Measurements from ENCODE around the gene YJEFN3.
A peak's percentile ranks its signal among the peaks of the same experiment; 100 is the strongest.

The YJEFN3 gene

DNA sequence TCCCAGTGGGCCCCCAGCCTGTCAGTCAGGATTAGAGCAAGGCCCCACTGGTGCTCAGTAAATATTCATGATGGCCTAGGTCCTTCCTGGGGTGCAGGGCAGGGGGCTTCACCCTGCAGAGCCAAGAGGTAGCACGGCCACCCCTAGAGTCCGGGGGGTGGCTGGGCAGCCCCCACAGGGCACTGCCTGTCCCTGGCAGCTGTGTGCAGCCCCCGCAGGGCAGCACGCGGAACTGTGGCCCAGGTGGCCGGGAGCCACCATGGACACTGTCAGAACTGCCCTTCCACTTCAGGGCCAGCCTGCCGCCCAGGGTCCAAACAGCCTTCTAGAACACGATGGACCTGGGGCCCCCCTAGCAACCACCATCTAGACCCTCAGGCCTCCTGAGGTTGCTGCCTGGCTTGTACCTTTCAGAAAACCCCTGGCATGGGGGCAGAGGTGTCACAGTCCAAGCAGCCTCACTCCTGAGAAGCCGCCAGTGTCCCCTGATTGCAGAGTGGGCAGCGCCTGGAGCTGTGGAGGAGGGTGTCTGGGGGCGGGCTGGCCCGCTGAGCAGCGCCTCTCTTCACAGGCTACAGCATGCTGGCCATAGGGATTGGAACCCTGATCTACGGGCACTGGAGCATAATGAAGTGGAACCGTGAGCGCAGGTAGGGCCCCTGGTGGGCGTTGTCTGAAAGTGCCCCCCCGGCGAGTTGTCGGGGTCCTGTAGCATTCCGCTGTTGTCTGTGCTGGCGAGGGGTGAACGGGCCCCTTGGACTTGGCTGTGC, 2.9 kb upstream of the YJEFN3 start:
- no peak for DNase-seq

DNA sequence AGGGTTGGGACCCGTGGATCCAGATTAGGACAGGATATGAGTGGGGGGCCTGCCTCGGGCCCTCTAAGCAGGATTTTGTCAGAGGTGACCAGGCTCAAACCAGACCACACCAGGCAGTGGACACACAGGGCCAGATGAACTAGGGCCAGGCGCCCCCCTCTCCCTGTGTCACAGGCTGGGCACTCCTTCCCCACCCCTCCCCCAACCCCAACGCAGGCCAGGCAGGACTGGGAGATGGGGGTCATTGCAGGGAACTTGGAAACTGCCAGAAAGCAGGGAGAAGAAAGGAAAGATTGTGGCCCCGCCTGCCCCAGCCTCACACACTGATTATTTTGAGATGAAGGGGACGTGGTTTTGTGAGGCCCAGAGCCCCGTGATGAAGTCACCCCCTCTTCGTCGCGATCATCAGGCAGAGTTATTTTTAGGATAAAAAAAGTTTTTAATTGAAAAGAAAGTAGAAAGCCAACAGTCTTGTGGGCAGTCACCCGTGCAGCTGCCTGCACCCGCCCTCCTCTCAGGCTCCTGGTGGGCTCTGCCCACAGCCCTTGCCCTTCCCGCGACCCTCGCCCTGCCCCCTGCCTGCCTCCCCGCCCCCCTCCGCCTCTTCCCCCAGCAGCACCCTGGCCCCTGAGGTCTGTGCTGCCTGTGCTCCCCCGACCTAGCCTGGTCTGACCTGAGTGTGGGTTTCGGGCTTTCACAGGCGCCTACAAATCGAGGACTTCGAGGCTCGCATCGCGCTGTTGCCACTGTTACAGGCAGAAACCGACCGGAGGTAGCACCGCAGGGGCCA, 1.9 kb upstream of the YJEFN3 start:
- no peak for DNase-seq

DNA sequence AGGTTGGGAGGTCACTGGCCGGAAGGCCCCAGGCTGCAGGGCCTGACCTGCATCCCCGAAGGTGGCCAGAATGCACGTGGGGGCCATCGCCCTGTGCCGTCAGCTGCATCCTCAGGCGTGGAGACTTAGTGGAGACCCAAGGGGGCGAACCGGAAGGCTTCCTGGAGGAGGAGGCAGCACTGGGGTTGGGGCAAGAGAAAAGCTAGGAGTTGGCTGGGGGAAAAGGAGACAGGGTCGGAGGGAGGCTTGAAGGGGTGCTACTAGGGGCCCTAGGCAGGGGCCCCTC, 1.4 kb upstream of the YJEFN3 start:
- no peak for DNase-seq

DNA sequence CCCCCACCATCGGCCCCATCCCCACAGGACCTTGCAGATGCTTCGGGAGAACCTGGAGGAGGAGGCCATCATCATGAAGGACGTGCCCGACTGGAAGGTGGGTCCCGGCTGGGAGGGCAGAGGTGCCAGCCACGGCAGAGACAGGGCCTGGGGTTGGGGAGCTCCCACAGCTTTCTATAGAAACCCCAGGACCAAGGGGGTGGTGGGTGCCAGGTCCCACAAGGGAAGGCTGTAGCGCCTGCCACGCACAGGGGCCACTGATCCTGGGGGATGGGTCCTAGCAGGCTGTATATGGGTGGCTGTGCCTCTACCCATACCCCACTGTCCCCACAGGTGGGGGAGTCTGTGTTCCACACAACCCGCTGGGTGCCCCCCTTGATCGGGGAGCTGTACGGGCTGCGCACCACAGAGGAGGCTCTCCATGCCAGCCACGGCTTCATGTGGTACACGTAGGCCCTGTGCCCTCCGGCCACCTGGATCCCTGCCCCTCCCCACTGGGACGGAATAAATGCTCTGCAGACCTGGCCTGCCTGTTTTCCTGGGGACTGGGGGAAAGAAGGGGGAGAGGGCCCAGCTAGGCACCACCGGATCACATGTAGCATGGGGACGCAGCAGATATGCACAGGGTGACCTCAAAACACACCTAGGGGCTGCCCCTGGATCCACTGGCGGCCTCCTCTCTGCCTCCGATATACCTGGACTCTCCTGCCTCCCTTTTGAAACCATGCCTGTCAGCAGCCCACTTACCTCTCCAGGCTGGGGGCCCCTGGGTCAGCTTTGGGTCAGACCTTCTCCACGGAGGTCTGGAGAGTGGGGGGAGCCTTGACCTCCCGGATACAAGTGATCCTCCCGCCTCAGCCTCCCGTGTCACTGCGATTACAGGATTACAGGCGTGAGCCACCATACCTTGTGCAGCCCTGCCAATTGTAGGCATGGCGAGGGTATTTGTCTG, 761 bp upstream of the YJEFN3 start:
- no peak for DNase-seq

DNA sequence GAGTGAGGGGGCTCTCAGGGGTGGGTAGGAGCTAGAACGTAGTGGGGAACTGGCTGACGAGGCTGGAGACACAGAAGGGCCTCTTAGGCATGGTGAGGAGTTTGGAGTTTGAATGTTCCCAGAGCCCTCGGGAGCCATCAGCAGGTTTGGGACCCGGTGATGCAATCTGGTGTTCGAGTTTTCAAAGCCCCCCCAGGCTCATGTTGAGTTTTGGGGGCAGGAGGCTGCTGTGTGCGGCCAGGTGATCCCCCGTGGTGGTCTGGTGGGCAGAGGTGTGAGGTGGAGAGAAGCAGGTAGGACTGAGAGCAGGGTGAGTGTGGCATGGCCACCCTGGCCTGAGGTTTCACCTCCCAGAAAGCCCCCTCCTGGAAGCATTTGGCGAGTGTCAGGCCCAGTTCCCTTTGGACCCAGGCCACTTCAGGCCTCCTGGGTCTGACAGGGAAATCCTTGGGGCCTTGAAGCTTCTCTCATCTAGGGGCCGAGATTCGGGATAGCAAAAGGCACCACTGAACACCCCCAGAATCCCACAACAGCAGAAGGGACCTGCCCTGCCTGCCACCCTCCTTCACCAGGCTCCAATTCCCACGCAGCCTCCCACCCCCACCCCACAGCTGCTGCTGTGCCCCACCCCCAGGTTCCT, 1.2 kb downstream of the YJEFN3 start:
- no peak for DNase-seq

DNA sequence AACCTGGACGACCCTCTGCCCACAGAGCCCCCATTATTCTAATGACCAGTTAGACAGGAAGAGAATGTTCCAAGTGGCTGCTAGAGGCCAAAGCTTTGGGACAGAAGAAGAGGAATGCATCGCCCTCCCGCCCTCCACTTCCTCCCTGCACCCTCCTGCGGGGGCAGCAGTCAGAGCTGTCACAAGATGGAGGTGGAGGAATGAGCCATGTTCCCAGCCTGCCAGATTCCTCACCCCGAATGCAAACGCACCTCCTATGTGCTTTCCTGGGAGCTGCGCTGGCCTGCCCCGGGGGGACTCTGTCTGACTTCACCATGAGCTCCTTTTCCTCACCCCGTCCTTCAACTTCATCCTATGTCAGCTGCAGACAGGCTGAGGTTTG, 1.7 kb downstream of the YJEFN3 start:
- DNase-seq, result no peak

DNA sequence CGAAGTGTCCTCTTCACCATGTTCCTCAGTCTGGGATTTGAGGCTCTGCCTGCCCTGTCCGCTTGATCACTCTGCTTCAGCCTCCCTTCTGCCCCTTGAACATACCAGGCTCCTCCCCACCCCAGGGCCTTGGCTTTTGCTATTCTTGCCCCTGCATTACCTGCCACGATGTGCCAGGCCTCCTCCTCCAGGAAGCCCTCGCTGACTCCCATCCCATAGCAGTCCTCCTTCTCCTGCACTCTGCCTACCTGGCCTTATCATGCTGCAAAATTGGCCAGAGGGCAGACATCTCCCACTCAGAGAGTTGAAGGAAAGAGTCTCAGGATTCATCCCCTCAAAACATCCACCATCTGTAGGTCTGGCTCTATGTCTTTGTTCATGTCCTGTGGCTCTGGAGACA, 2.2 kb downstream of the YJEFN3 start:
- no peak for DNase-seq

DNA sequence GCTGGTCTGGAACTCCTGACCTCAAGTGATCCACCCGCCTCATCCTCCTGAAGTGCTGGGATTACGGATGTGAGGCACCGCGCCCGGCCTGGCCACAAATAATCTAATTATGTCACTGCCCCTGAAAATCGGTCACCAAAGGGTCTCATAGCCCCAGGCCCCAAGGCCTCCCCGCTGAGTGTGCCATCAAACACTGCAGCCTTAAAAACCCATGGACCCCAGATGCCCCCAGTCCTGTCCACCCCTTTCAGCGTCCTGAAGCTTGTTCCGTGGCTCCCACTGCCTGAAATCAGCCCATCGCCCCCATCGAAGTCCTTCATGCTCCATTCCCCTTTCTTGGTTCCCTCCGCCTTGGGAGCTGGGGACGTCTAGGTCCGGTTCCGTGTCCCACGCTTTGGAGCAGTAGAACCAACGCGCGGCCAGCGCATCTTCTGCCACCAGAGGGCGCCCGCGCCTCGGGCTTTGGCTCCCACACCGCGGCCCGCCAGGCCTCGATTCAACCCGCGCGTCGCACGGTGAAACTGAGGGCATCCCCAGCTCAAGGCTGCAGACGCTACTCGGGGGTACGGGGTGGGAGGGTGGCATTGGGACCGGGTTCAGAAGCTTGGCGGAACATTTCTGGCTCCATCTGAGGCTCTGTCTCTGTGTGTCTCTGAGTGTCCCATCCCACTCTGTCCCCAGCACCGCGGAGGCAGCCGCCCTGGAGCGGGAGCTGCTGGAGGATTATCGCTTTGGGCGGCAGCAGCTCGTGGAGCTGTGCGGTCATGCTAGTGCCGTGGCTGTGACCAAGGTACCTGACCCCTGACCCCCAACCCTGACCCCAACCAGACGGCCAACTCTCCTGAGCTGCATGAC, 3.5 kb downstream of the YJEFN3 start:
- peak; percentile 27 for DNase-seq

DNA sequence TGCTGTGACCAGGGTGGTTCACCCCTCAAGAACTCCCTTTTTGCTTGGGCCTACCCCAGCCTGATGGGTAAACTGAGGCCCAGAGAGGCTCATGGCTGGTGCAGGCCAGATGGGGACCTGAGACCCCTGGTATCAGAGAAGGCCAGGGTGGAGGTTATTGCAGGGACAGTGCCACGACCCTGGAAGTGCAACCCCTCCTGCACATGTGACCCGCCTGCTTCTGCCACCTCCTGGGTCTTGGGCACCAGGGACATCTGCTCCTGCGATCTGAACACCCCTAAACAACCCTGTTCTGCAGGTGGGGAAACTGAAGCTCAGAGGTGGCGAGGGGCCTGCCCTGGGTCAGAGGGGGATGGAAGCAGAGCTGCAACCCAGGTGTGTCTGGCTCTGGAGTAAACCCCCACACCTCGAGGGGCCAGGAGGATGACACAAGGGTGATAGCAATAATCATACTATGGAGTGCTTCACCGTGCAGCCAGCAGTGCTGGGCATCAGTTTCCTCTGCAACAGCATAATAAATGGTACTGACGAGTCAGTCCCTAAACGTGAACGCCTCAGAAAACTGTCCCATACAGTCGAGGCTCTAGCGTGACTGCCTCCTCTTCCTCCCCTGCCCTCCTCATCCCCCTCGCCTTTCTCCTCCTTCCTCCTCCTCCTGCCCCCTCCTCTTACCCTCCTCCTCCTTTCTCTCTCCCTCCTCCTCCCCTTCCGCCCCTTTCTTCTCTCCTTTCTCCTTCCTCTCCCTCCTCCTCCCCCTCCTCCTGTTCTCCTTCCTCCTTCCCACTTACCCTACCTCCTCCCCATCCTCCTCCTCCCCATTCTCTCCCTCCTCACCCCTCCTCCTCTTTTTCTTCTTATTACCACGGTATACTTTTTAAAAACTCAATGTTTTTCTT, 4.3 kb downstream of the YJEFN3 start:
- no peak for DNase-seq

DNA sequence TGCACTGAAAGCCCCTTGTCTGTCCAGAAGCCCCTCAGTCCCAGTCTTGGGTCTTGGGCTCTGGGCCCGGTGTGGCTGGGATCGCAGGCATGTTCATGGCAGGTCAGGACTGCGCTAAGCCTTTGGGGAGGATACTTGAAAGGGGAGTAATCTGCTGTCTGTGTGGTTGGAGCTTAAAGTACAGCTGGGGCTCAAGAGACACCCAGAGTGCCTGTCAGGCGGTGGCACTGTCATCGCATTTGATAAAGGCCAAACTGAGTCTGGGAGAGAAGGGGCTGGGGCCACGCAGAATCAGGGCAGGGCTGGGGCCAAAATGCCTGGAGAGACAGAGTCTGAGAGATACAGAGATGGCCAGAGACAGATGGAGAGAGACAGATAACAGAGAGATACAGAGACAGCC, 5.1 kb downstream of the YJEFN3 start:
- DNase-seq, result no peak

DNA sequence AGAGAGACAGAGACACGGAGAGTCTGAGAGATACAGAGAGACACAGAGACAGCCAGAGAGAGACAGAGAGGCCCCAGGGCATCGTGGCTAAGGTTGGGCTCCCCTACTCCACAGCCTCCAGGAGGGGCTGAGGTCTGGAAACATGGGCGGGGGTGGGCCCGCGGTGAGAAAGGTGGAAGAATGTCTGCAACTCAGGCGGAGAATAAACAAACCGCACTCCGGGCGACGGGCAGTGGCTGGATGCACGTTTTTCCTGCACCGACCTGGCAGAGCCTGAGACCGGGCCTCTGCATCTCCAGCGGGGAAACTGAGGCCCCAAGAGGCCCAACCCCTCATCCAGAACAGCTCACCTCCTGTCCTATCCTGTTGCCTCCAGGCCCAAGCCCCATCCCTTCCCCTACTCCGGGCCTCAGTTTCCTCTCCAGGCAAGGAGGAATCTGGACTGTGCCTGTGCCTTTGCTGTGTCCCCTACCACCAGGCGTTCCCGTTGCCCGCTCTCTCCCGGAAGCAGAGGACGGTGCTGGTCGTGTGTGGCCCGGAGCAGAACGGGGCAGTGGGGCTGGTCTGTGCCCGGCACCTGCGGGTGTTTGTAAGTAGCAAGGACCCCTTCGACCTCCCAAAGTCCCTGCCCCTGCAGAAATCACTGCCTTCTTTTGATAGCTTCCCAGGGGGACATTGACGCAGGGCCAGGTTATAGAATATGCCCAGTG, 6.0 kb downstream of the YJEFN3 start:
- no peak for DNase-seq

DNA sequence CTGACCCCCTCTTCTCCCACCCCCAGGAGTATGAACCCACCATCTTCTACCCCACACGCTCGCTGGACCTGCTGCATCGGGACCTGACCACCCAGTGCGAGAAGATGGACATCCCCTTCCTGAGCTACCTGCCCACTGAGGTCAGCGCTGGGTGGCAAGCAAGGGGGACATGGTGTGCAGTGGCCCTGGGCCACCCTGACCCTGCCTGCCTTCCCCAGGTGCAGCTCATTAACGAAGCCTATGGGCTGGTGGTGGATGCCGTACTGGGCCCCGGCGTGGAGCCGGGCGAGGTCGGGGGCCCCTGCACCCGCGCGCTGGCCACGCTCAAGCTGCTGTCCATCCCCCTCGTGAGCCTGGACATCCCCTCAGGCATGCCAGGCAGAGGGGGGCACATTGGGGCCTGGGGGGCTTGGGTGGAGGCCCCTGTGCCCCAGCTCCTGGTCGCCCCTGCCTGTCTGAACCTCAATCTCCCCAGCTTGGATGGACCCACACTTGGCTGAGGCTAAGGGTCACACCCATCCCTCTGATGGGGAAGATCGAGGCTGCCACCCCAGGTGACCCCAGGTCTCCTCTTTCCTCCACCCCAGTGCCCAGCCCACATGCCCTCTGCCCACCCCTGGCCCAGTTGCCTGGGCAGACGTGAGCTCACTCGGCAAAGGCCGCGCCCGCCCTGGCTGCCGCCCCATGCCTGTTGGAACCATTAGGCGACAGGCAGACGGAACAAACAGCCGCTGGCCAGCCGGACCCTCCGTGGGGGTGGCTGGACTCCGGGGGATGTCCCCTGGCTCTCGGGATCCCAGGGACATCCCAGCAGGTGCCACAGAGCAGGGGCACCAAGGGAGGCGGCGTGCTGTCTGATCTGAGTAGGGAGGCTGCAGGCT, 6.8 kb downstream of the YJEFN3 start:
- DNase-seq, result no peak

DNA sequence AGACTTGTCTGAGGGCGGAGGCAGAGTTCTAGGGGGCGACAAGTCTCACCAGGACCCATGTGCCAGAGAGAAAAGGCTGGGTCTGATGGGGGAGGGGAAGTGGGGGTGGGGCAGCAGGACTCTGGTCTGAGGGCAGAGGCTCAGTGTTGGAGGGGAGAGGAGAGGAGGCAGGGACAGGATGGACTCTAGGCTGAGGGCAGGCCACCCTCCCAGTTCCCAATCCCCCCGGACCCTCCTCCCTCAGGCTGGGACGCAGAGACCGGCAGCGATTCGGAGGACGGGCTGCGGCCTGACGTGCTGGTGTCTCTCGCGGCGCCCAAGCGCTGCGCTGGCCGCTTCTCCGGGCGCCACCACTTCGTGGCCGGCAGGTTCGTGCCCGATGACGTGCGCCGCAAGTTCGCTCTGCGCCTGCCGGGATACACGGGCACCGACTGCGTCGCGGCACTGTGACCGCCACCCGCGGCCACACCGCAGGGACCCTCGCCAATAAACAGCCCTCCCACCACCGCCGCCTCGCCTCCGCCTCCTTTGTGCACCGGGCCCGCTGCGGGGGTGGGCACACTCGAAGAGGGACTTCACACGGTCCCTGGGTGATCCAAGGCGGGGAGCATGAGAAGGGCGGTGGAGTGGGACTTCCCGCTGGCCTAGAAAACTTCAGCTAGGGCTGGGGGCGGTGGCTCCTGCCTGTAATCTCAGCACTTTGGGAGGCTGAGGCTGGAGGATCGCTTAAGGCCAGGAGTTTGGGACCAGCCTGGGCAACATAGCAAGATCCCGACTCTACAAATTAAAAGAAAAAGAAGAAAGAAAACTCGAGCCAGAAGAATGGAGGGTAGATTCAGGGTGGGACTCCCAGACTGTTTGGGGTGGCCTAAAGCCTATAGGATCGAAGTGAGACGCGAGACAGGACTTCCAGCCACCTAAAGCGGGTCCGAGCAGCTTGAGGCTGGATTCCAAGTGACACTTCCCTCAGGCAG, 8.7 kb downstream of the YJEFN3 start:
- no peak for DNase-seq

DNA sequence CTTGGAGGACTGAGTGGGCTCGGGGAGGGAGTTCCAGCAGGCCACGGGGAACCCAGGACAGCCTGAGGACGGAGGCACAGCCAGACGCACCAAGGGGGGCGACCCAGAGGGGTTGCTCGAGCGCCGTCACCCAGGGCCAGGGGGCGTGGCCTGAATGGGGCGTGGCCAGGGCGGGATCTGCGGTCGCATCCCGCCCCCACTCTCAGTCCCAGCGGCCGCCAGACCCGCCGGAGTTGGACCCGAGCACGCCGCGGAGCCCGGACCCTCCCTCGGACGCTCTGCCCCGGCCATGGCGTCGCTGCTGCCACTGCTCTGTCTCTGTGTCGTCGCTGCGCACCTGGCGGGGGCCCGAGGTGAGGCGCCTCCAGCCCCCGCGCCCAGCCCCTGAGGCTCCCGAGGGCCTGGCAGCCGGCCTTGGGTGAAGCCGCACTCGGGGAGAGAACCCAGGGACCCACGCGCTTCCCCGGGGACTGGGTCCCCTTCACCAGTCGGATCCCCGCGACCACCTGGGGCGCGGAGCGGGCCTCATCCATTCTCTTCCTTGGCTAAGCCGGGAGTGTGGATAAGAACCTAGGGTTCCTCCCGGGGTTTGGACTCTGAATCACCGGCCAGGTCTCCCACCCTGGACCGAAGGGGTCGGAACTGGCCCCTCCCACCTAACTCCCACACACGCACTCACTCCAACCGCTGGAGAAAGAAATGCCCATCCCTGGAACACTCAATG, 9.5 kb downstream of the YJEFN3 start, which contains the start of gene CILP2:
TSS of gene CILP2 (plus strand) at position 205 of the 724 bp plus-strand sequence. CDS start at position 290, 85 bp downstream.
- no peak for DNase-seq

DNA sequence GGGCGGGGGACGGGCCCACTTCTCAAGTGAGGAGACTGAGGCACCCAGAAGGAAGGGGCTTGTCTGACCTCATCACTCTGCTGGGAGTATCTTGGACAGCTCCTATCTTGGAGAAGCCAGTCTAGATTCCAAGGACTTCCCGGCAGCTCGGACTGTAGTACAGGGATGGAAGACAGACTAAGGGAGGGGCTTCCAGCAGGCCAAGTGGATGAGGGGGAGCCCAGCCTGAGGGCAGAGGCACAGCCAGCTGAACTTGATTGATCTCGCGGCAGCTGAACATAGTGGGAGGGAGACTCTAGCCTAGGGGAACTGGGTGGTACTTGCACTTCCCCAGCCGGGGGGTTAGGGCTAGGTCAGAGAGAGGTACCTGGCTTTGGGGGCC, 10.1 kb downstream of the YJEFN3 start:
- no peak for DNase-seq

DNA sequence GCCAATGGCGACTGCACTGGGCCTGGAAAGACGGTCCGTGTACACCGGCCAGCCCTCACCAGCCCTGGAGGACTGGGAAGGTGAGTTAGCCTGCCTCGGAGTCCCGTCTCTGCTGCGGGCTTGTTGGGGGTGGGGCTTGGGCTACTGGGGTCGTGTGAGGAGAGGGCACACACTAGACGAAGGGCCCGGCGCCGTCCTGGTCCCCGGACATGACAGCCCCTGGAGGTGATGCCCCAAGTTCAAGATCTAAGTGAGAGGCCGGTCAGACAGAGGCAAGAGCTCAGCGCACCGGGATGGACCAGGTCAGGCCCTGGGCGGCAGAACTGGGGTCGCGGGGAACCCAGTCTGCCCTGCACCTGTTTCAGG, 11.0 kb downstream of the YJEFN3 start:
- no peak for DNase-seq

DNA sequence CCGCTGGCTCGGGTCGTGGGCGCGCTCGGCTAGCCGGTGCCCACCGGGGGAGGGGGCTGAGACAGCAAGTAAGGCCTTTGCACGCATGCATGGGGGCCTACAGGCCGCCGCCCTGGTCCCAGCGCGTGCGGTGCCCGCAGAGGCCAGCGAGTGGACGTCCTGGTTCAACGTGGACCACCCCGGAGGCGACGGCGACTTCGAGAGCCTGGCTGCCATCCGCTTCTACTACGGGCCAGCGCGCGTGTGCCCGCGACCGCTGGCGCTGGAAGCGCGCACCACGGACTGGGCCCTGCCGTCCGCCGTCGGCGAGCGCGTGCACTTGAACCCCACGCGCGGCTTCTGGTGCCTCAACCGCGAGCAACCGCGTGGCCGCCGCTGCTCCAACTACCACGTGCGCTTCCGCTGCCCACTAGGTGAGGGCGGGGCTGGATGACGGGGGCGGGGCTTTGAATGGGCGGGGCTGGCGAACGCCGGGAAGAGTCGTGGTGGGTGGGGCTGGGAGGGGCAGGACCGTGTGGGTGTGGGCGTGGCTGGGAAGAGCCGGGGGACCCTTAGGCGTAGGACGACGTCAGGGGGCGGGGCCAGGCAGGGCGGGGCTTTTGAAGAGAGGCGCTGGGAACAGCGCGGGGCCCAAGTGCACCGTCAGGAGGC, 11.5 kb downstream of the YJEFN3 start:
- DNase-seq, result no peak

All from NCI-H1092 treated with DMSO at 0.1 percent for 48 hours (cell line).